ENCODE data around the gene SOX15.

Gene SOX15

DNA sequence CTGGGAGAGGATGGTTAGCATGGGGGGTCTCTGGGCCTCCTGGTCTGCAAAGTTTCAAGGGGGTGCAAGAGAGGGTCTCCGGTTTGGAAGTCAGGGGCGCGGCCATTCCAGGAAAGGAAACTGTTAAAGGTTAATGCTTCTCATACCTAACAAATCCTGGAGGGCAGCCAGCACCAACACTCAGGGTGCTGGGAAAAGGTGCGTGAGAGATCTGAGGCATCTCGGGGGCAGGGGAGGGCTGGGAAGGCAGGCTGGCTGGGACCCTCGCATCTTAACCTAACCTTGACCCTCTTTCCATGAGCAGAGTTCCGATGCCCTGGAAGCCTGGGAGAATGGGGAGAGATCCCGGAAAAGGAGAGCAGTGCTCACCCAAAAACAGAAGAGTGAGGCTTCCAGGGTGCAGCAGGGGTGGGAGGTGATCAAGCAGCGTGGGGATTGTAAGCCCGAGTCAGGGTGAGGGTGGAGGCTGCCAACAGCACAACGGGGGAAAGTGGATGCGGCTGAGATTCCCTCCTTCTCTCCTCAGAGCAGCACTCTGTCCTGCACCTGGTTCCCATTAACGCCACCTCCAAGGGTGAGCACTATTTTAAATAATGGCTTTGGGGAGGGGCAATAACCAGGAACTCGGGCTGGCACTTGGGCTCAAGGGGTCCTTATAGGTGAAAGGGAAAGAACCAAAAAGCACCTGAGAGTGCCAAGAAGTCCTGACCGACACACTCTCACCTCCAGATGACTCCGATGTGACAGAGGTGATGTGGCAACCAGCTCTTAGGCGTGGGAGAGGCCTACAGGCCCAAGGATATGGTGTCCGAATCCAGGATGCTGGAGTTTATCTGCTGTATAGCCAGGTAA is 30.3 kb downstream of the SOX15 start:
- in situ Hi-C loops (cut with HindIII; ENCODE audit: low sequenced_read_pairs): loop anchor here (25.0 kb wide), 1 partner anchor 97 kb away; no protein-coding TSS in a partner anchor

DNA sequence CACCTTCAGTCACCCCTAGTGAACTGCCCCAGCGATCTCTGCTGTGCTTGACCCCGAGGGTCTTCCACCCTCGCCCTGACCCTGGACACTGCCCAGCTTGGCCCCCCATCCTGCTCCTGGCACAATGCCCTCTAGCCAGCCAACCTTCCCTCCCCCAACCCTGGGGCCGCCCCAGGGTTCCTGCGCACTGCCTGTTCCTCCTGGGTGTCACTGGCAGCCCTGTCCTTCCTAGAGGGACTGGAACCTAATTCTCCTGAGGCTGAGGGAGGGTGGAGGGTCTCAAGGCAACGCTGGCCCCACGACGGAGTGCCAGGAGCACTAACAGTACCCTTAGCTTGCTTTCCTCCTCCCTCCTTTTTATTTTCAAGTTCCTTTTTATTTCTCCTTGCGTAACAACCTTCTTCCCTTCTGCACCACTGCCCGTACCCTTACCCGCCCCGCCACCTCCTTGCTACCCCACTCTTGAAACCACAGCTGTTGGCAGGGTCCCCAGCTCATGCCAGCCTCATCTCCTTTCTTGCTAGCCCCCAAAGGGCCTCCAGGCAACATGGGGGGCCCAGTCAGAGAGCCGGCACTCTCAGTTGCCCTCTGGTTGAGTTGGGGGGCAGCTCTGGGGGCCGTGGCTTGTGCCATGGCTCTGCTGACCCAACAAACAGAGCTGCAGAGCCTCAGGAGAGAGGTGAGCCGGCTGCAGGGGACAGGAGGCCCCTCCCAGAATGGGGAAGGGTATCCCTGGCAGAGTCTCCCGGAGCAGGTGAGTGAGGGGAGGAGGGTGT is 31.2 kb downstream of the SOX15 start, which contains the start of gene TNFSF13:
Gene TNFSF13, plus strand, starts transcription at position 207 of the 776 bp plus-strand sequence. Its CDS starts 290 bp downstream, at position 497.
- in situ Hi-C loops (cut with HindIII; ENCODE audit: low sequenced_read_pairs): loop anchor here (25.0 kb wide), 1 partner anchor 96 kb away; no protein-coding TSS in a partner anchor

DNA sequence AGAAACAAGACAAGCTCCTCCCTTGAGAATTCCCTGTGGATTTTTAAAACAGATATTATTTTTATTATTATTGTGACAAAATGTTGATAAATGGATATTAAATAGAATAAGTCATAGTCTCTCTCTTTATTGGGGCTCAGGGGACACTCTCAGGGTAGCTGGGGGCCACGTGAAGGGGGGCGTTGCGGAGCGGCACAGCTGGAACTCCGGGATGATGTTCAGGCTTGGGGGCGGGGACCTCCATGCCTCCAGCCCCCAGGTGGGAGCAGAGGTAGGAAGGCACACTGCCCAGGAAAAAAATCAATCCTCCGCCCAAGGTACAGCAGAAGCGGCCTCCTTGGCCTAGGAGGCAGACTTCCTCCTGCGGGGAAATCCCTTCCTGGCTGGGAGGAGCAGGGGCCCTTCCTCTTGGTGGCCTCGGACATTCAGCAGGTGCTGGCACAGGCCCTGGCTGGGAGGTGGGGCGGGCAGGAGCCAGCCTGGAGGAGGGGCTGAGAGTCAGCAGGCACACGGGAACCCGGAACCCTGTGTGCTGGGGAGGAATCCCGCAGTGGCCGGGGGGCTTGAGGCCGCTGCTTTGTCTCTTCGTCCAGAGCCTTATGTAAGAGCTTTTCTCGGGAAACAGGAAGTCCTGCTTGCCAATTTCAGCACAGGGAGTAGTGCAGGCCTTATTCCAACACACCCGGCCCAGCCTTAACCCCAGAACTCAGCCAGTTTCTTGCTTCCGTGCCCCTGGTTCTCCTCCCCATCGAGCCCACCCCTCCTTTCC is 31.9 kb downstream of the SOX15 start:
- in situ Hi-C loops (cut with HindIII; ENCODE audit: low sequenced_read_pairs): loop anchor here (25.0 kb wide), 1 partner anchor 96 kb away; no protein-coding TSS in a partner anchor

DNA sequence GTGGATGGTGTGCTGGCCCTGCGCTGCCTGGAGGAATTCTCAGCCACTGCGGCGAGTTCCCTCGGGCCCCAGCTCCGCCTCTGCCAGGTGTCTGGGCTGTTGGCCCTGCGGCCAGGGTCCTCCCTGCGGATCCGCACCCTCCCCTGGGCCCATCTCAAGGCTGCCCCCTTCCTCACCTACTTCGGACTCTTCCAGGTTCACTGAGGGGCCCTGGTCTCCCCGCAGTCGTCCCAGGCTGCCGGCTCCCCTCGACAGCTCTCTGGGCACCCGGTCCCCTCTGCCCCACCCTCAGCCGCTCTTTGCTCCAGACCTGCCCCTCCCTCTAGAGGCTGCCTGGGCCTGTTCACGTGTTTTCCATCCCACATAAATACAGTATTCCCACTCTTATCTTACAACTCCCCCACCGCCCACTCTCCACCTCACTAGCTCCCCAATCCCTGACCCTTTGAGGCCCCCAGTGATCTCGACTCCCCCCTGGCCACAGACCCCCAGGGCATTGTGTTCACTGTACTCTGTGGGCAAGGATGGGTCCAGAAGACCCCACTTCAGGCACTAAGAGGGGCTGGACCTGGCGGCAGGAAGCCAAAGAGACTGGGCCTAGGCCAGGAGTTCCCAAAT is 32.6 kb downstream of the SOX15 start:
- in situ Hi-C loops (cut with HindIII; ENCODE audit: low sequenced_read_pairs): loop anchor here (25.0 kb wide), 1 partner anchor 95 kb away; no protein-coding TSS in a partner anchor

DNA sequence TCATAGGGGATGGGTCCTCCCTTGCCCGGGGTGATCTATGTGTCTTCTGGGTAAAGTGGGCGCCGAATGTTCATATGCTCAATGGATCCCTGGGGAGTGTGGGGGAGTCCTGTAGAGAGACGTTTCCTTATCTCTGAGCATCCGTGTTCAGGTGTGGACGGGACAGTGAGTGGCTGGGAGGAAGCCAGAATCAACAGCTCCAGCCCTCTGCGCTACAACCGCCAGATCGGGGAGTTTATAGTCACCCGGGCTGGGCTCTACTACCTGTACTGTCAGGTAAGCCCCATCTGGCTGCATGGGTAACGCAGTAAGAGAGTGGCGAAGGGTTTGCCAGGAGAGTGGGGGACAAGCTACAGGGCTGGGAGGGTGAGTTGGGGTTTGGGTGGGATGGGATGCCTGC is 33.3 kb downstream of the SOX15 start:
- in situ Hi-C loops (cut with HindIII; ENCODE audit: low sequenced_read_pairs): loop anchor here (25.0 kb wide), 1 partner anchor 94 kb away; no protein-coding TSS in a partner anchor

DNA sequence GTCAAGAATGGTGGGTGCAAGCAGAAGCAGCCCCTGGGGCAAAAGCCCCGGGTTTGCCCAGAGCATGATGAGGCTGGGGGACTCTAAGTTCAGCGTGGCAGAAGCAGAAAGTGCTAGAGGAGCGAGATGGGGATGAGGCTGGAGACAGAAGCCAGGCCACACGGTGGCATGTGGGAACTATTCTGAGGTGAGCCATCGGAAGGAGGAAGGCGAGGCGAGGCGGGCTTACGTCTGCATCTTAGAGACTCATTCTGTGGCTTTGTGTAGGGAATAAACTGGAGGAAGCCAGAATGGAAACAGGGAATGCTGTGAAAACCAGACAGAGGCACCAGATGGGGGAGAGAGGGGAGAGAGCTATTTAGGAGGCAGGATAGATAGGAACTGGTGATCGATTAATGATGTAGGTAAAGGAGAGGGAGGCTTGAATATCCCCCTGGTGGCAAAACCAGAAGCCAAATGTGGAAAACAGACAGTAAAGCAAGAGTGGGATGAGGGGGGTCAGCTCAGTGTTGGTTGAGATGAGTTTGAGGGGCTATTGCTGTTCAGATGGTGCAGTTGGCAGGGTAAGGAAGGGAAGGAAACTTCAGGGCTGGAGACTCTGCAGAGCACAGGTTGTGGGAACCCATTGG is 34.5 kb downstream of the SOX15 start:
- in situ Hi-C loops (cut with HindIII; ENCODE audit: low sequenced_read_pairs): loop anchor here (25.0 kb wide), 1 partner anchor 93 kb away; no protein-coding TSS in a partner anchor

DNA sequence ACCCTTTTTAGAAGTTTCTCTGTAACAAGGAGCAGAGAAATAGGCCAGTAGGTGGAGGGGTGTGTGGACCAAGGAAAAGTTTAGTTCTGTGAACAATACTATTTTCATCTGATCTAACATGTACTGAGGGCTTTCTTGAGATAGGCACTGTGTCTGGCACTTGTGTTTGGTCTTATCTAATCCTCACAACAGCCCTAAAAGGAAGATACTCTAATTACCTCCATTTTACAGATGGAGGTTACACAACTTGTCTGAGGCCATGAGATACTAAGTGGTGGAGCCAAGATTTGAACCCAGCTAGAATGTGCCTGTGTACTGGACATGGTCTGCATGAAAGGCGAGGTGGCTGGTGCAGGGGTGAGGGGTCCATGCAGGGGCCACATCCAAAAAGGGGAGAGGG is 36.5 kb downstream of the SOX15 start:
- in situ Hi-C loops (cut with HindIII; ENCODE audit: low sequenced_read_pairs): loop anchor here (25.0 kb wide), 1 partner anchor 91 kb away; no protein-coding TSS in a partner anchor

DNA sequence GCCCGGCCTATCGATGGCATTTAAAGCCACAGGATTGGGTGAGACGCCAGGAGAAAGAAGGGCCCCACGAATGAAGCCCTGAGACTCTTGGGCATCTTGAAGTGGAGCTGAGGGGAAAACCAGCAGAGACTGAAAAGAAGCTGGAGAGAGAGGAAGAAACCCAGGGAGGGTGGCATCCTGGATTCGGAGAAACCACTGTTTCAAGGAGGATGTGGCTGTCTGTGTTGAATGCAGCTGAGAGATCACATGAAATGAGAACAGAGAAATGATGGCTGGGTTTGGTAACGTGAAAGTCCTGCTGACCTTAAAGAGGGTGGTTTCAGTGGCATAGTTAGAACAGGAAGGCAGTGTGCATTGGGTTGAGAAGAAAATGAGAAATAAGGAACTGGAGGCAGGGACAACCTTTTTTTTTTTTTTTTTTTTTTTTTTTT is 37.3 kb downstream of the SOX15 start:
- in situ Hi-C loops (cut with HindIII; ENCODE audit: low sequenced_read_pairs): loop anchor here (25.0 kb wide), 1 partner anchor 90 kb away; no protein-coding TSS in a partner anchor

DNA sequence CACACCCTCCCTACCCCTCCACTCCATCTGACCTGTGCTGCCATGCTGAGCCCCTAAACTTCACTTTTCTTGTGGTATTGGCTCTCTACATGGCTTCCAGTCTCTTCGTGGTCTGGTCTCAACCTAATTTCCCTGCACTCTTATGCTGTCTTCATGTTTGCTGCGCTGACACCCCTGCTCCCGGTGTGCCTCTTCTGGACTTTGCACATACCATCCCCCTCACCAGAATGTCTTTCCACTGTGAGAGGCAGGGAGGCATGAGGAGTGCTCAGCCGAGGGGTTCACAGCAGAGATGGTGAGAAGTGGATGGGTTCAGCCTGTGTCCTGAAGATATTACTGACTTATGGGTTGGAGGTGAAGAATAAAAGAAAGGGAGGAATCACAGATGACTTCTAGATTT is 38.5 kb downstream of the SOX15 start:
- in situ Hi-C loops (cut with HindIII; ENCODE audit: low sequenced_read_pairs): loop anchor here (25.0 kb wide), 1 partner anchor 89 kb away; no protein-coding TSS in a partner anchor

DNA sequence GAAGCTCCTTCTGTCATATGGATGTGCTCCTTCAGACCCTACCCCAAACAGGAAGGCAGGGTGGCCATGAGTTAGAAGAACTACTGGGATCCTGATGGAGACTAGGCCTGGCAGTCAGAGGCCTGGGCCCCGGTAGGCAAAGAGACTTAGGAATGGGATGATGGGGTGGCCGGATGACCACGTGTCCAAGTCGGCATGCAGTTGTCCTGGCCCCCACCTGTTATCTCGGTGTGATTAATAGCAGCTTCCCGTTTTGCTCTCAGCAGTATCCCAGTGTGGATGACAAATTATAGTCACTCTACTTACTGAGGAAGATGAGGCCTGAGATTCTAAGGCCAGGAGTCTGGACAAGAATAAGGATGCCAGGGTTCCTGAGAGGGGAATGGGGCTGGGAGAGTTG is 39.5 kb downstream of the SOX15 start:
- in situ Hi-C loops (cut with HindIII; ENCODE audit: low sequenced_read_pairs): loop anchor here (25.0 kb wide), 1 partner anchor 88 kb away; no protein-coding TSS in a partner anchor

DNA sequence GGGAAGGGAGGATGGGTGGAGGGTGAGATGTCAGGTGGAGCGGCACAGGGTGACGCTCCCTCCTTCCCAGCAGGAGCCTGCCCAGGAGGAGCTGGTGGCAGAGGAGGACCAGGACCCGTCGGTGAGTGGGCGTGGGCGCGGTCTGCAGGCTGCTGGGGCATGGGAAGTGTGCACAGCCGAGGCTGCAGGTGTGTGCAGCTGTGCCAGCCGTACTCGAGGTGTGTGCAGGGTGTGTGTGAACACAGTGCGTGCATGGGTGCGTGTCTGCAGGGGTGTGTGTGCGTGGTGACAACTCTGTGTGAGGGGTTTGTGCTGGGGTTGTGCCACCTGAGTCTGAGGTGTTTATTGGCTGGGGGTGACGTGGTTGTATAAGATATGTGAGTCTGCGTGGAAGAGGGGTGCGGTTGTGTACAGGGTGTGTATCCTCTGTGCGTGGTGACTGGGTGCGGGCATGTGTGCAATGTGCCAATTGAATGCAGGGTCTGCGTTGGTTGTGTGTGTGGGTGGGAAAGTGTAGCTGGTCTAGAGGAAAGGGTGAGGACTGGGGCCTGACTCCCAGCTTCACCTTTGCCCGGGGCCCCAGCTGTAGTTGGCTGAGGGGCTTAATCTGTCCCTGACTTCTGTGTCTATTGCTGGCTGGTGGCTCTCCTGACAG is 40.4 kb downstream of the SOX15 start:
- in situ Hi-C loops (cut with HindIII; ENCODE audit: low sequenced_read_pairs): loop anchor here (25.0 kb wide), 1 partner anchor 87 kb away; no protein-coding TSS in a partner anchor

DNA sequence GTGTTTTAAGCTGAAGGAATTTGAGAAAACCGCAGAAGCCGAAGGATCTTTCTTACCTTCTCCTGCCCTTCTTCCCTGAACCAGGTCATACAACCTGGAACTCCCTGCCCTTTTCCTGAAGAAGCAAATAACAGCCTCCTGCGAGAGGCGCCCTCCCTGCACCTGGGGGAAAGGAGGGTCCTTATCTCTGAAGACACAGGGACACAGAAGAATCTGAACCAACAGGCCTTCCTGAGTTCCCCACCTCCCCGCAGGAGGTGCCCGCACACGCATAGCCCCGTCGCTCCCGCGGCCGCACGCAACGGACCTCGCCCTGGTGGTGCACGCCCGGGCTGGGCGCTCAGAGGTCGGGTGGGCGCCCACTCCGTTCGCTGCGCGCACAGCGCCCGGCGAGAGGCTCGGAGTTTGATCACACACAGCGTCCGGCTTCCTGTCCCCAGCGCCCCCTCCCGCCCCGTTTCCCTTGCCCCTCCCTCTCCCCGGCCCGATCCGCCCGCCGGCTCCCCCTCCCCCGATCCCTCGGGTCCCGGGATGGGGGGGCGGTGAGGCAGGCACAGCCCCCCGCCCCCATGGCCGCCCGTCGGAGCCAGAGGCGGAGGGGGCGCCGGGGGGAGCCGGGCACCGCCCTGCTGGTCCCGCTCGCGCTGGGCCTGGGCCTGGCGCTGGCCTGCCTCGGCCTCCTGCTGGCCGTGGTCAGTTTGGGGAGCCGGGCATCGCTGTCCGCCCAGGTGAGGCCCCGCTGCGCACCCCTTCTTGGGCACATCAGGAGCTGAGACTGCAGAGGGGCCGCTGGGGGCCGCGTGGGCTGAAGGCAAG is 41.1 kb downstream of the SOX15 start, which contains the start of gene TNFSF12:
Gene TNFSF12, plus strand, starts transcription at position 474 of the 816 bp plus-strand sequence. Its CDS starts 96 bp downstream, at position 570.
- in situ Hi-C loops (cut with HindIII; ENCODE audit: low sequenced_read_pairs): no loop called here

DNA sequence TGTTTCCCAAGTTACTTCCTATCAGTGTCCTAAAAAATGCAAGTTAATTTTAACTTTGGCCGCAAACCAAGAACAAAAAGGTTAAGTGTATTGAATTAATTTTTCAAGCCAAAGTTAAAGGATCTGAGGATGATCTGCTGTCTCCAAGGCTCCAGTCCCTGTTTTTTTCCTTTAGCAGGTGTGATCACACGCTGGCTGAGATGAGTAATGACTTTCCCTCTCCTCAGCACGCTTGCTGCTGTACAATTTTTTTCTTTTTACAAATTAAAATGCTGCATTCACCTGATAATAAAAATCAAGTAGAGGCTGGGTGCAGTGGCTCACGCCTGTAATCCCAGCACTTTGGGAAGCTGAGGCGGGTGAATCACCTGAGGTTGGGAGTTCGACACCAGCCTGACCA is 45.0 kb downstream of the SOX15 start:
- in situ Hi-C loops (cut with HindIII; ENCODE audit: low sequenced_read_pairs): no loop called here

DNA sequence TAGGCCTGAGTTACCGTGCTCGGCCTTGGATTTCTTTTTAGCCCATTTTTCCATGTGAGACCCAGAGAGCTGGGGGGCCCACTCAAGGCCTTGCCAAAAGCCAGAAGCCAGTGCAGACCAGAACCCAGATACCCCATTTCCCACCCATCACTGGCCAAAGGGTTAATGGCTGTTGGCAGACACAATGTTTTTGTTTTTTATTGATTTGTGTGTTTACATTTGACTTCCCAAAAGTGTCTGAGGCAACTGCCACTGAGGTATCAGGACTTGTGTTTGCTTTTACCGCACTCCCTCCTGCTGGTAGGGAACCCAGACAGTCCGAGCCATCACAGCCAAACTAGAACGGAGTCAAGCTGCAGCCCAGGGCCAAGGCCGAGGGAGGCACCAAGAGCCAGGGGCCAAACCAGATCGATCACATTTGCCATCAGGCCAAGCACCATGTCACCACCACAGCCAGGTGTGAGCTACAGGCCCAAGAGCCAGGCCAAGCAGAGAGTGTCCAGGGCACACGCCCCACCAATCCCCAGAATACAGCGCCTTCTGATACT is 48.7 kb downstream of the SOX15 start:
- in situ Hi-C loops (cut with HindIII; ENCODE audit: low sequenced_read_pairs): no loop called here

DNA sequence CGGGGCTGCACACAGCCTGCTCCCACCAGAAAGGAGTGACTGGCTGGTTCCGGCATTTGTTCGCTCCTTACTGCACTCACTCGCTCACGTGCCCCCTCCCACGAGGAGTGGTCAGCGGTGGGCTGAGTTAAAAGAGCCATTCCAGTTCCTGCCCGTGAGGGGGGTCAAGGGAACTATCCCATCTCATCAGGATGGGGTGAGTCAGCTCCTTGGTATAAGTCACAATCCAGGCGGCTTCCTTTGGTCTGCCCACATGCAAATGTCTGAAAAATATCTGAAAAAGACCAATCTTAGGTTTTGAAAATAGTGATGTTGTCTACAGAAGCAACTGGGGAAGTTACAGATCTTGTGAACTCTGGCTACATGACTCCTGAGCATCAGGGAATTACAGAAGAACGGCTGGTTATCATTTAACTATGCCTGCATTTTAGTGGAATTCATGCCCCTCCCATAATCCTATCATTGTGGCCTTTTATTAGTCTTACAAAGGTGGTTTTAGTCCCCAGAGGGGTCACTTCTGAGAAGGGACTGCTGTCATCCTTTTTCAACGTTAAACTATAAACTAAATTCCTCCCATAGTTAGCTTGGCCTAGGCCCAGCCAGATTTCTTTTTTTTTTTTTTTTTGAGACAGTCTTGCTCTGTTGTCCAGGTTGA is 50.9 kb downstream of the SOX15 start:
- in situ Hi-C loops (cut with HindIII; ENCODE audit: low sequenced_read_pairs): no loop called here

Data from endothelial cell of hepatic sinusoid (primary cell).